Tibial nerve (tissue), 4 donors: ENCODE measurements around the gene RREB1. TPM values are rescaled to one million over a fixed set of nuclear protein-coding genes. Genes with fewer than 3 reads are reported as not detected.

ENCODE experiments used
- DNase-seq, 2 donors: peaks; one replicate each; pipeline ENCODE4 v3.0.0-alpha.2; 2019; ENCODE audit warnings: low spot score in 2 of 2
- H3K27ac ChIP-seq, 4 donors: fragments of 200-600 bp; sonication (generic) in 3 of 4; one replicate each; pipeline ENCODE4 v1.5.1; 2017 to 2019; ENCODE audit warnings: mild to moderate bottlenecking in 1 of 4
- H3K27me3 ChIP-seq, 2 donors: fragments of 200-600 bp; sonication (generic) in 1 of 2; one replicate each; pipeline versions ENCODE4 v1.5.1 to v1.6.0; 2017 to 2019
- H3K36me3 ChIP-seq, 3 donors: fragments of 200-600 bp; sonication (generic); one replicate each; pipeline ENCODE4 v1.5.1; 2018 to 2019
- H3K4me1 ChIP-seq, 4 donors: fragments of 200-600 bp; sonication (generic) in 3 of 4; one replicate each; pipeline ENCODE4 v1.5.1; 2017 to 2019
- H3K4me3 ChIP-seq, 4 donors: fragments of 200-600 bp; sonication (generic) in 3 of 4; one replicate each; pipeline ENCODE4 v1.5.1; 2017 to 2019; ENCODE audit warnings: mild to moderate bottlenecking in 1 of 4, moderate library complexity in 1 of 4
- H3K9me3 ChIP-seq, 4 donors: fragments of 200-600 bp; sonication (generic) in 3 of 4; one replicate each; pipeline ENCODE4 v1.5.1; 2017 to 2019
- CTCF ChIP-seq, 5 experiments: fragments of 200-600 bp in 3 of 5; fragments of 450-650 bp in 2 of 5; sonication (generic) in 3 of 5; IDR thresholded peaks; one replicate each; pipeline ENCODE4 v1.5.1; 2016 to 2019; ENCODE audit warnings: antibody characterized with exemption in 5 of 5, mild to moderate bottlenecking in 3 of 5, moderate library complexity in 2 of 5
- EP300 ChIP-seq, 2 donors: sonication (generic); formaldehyde crosslinking; IDR thresholded peaks; one replicate each; pipeline ENCODE4 v1.6.1; 2017; ENCODE audit warnings: antibody characterized with exemption in 2 of 2, mild to moderate bottlenecking in 1 of 2
- POLR2A ChIP-seq, 2 donors: fragments of 450-650 bp; IDR thresholded peaks; one replicate each; pipeline ENCODE4 v1.6.1; 2017; ENCODE audit warnings: antibody characterized with exemption in 2 of 2, mild to moderate bottlenecking in 2 of 2, moderate library complexity in 2 of 2
- WGBS, 2 donors: methylation state at CpG; one replicate each; pipeline ENCODE4 v1.1.5; 2018; 5-methylcytosine and 5-hydroxymethylcytosine counted together
- total RNA-seq, 4 donors: library from RNA; depleted of rRNA; stranded (reverse); fragments of >200 nt; gene quantifications; one replicate each; pipeline ENCODE4 v1.1.0, GENCODE V29; 2016

The RREB1 gene
- total RNA-seq, 4 donors from 2014 or later: 32.3 to 61.5 (median 36.3) TPM

GRCh38 chr6:7201444-7201731 lies 93.6 kb downstream of the RREB1 start:
- H3K27ac ChIP-seq: no peak overlapping the region
- DNase-seq: no peak
- 71 to 90% methylated on average over 2 of the region's 2 CpGs for WGBS, 2 donors

GRCh38 chr6:7201732-7202541 lies 94.2 kb downstream of the RREB1 start:
- no peak for TF ChIP-seq CTCF (IDR thresholded peaks at IDR 0.05)
- TF ChIP-seq EP300 (IDR thresholded peaks at IDR 0.05): peak in 1 of 2 donors; percentile 68
- Histone ChIP-seq H3K4me3 (no peak overlapping the region), H3K4me1 (peaks cover 0 to 4% (median 2%) of the 10 kb centered on the region in 4 donors), H3K9me3 (no peaks in the 10 kb centered on the region), H3K27ac (peak overlapping the region in 2 of 4 donors; percentile 12 to 33), H3K36me3 (peaks cover 0 to 40% (median 0%) of the 10 kb centered on the region in 3 donors), H3K27me3 (no peaks in the 10 kb centered on the region)
- peak in 1 of 2 donors; percentile 41 for DNase-seq
- WGBS, 2 donors: 83 to 85% methylated on average over 16 of the region's 16 CpGs

More at GRCh38 chr6:7201444-7201731, 93.6 kb downstream of the RREB1 start:
- Histone ChIP-seq H3K4me1 (peaks cover 0 to 9% (median 2%) of the 10 kb centered on the region in 4 donors), H3K36me3 (peaks cover 0 to 38% (median 0%) of the 10 kb centered on the region in 3 donors), H3K9me3 (no peaks in the 10 kb centered on the region), H3K27me3 (no peaks in the 10 kb centered on the region), H3K4me3 (no peak overlapping the region)
- TF ChIP-seq CTCF (IDR thresholded peaks at IDR 0.05): no peak
- TF ChIP-seq EP300 (IDR thresholded peaks at IDR 0.05): no peak
- TF ChIP-seq POLR2A (IDR thresholded peaks at IDR 0.05): no peak

DNA sequence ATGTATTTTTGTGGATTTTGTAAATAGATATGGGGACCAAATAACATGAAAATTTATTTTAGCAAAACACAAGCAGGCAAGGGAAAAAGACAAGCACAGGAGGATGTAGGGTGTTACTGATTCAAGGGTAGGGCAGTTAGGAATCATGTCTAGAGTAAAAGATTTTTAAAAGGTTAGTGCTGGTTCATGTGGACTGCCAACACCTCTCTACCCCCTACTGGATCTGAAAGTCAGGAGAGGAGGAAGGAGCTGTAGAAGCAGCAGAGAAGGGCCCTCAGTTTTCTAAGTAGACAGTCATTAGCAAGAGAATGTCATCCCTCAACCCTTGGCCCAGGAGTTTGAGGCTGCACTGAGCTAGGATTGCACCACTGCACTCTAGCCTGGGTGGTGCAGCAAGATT lies 95.2 kb downstream of the RREB1 start:
- H3K4me3 ChIP-seq: no peak overlapping the region
- no peak for DNase-seq
- TF ChIP-seq CTCF (IDR thresholded peaks at IDR 0.05) (no peak), POLR2A (IDR thresholded peaks at IDR 0.05) (no peak), EP300 (IDR thresholded peaks at IDR 0.05) (no peak)
- peaks cover 0 to 43% (median 0%) of the 10 kb centered on the region in 3 donors for H3K36me3 ChIP-seq
- no peaks in the 10 kb centered on the region for H3K9me3 ChIP-seq
- H3K27me3 ChIP-seq: no peaks in the 10 kb centered on the region
- H3K4me1 ChIP-seq: peaks cover 0 to 14% (median 2%) of the 10 kb centered on the region in 4 donors
- no peak overlapping the region for H3K27ac ChIP-seq

GRCh38 chr6:7203939-7204338 lies 96.2 kb downstream of the RREB1 start:
- H3K4me1 ChIP-seq: peaks cover 0 to 16% (median 2%) of the 10 kb centered on the region in 4 donors
- H3K27me3 ChIP-seq: no peaks in the 10 kb centered on the region
- no peaks in the 10 kb centered on the region for H3K9me3 ChIP-seq
- WGBS, 2 donors: 95 to 96% methylated on average over 8 of the region's 8 CpGs
- H3K27ac ChIP-seq: no peak overlapping the region
- TF ChIP-seq EP300 (IDR thresholded peaks at IDR 0.05): no peak
- TF ChIP-seq CTCF (IDR thresholded peaks at IDR 0.05): no peak
- no peak for TF ChIP-seq POLR2A (IDR thresholded peaks at IDR 0.05)
- H3K36me3 ChIP-seq: peaks cover 0 to 43% (median 0%) of the 10 kb centered on the region in 3 donors
- no peak overlapping the region for H3K4me3 ChIP-seq
- no peak for DNase-seq

DNA sequence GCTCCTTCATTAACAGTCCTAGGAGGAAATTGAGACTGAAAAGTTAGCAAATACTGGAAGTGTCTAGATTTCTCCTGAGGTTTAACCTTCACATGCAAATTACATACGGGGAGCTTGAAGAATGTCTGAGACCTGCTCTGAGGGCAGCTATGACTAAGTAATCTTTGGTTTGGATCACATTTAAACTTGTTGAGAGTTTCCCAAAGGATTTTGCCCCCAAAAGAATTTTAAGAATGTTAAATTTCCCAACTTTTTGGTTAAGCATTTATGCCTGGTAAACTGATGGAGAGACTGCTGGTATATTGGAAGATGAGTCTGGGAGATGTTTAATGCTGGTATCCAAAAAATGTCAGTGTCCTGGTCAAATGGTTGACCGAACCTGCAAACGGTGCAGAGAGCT lies 97.0 kb downstream of the RREB1 start:
- Histone ChIP-seq H3K4me3 (no peak overlapping the region), H3K27me3 (no peaks in the 10 kb centered on the region), H3K9me3 (no peaks in the 10 kb centered on the region), H3K4me1 (peaks cover 0 to 16% (median 2%) of the 10 kb centered on the region in 4 donors), H3K27ac (no peak overlapping the region), H3K36me3 (peaks cover 0 to 43% (median 0%) of the 10 kb centered on the region in 3 donors)
- DNase-seq: no peak
- TF ChIP-seq CTCF (IDR thresholded peaks at IDR 0.05) (no peak), POLR2A (IDR thresholded peaks at IDR 0.05) (no peak), EP300 (IDR thresholded peaks at IDR 0.05) (no peak)
- WGBS, 2 donors: 83 to 90% methylated on average over 3 of the region's 3 CpGs
